ENCODE results near the gene DCUN1D2.

GRCh38 chr13:113406321-113407102 lies 84.0 kb downstream of the DCUN1D2 start:
- TF ChIP-seq CTCF (conservative IDR thresholded peaks at IDR 0.05; ENCODE audit: low read length) (no peak), EZH2phosphoT487 (IDR thresholded peaks at IDR 0.05; ENCODE audit: borderline replicate concordance, low read depth, low read length) (no peak)
